Endothelial cell of umbilical vein (primary cell): ENCODE measurements around the gene KIF19. TPM values are rescaled to one million over a fixed set of nuclear protein-coding genes. Genes with fewer than 3 reads are reported as not detected.

Experiments used
- BruUV-seq: library from RNA; stranded (reverse); fragments of 400-500 nt; replicated peaks from 2 replicates; lab custom pipeline; 2021; lab: Mats Ljungman, UMichigan
- CTCF ChIA-PET: fragments of 300-600, 350-600 bp; sonication (Branson Sonifier 250); formaldehyde crosslinking; loops from one replicate; lab custom pipeline; 2021; ENCODE audit warnings: antibody characterized with exemption, inconsistent platforms; lab: Charles Lee
- POLR2A ChIA-PET: fragments of 300-600, 350-600 bp; sonication (Branson Sonifier 250); formaldehyde crosslinking; loops from one replicate; lab custom pipeline; 2021; ENCODE audit warnings: antibody characterized with exemption, inconsistent platforms; lab: Charles Lee
- DNase-seq: peaks from one replicate; pipeline ENCODE4 v3.0.0-alpha.2; 2011; ENCODE audit warnings: low read depth, low spot score
- FAIRE-seq: peaks from 2 replicates; lab custom pipeline; 2011; peaks lifted over from hg19 to GRCh38; lab: Jason Lieb, UNC
- H2AFZ ChIP-seq: 2 replicates; pipeline ENCODE4 v1.6.0; 2012; ENCODE audit warnings: low read depth, low read length, control low read depth, inconsistent platforms
- H3K27ac ChIP-seq: 2 replicates; pipeline ENCODE4 v1.5.1; 2011; ENCODE audit warnings: low read depth, mild to moderate bottlenecking, control low read depth, low read length, moderate library complexity; ENCODE audit not compliant: insufficient read depth
- H3K27me3 ChIP-seq, 2 experiments: 2 replicates each; pipeline versions ENCODE4 v1.6.0 to v1.6.1; 2011; ENCODE audit warnings: low read length in 2 of 2, mixed read lengths in 1 of 2; ENCODE audit not compliant: control insufficient read depth in 2 of 2, insufficient read depth in 2 of 2
- H3K36me3 ChIP-seq, 2 experiments: 2 replicates in 1 of 2; 3 replicates in 1 of 2; pipeline ENCODE4 v1.5.1; 2011; ENCODE audit warnings: low read length in 2 of 2, mild to moderate bottlenecking in 1 of 2, moderate library complexity in 1 of 2; ENCODE audit not compliant: control insufficient read depth in 2 of 2, insufficient read depth in 2 of 2; ENCODE audit errors: extremely low read depth in 1 of 2
- H3K4me1 ChIP-seq: 3 replicates; pipeline ENCODE4 v1.5.1; 2011; ENCODE audit warnings: mild to moderate bottlenecking, low read length; ENCODE audit not compliant: control insufficient read depth, insufficient read depth; ENCODE audit errors: extremely low read depth
- H3K4me2 ChIP-seq: 2 replicates; pipeline ENCODE4 v1.6.1; 2011; ENCODE audit warnings: low read length, control low read depth, mixed read lengths; ENCODE audit not compliant: insufficient read depth
- H3K4me3 ChIP-seq, 3 experiments: fragments of 200-600 bp in 1 of 3; sonication (generic), shearing (Covaris generic) in 1 of 3; replicated peaks in 1 of 3; 2 replicates each; pipeline ENCODE4 v1.5.1; 2011 to 2016; ENCODE audit warnings: control low read depth in 3 of 3, low read length in 3 of 3, mild to moderate bottlenecking in 2 of 3, inconsistent platforms in 1 of 3, low read depth in 1 of 3, moderate library complexity in 1 of 3; ENCODE audit not compliant: insufficient read depth in 1 of 3
- H3K79me2 ChIP-seq: 2 replicates; pipeline ENCODE4 v1.6.0; 2012; ENCODE audit warnings: low read length, inconsistent platforms; ENCODE audit not compliant: control insufficient read depth, insufficient read depth
- H3K9ac ChIP-seq: replicated peaks from 2 replicates; pipeline ENCODE3; 2011; ENCODE audit warnings: low read length, control low read depth; ENCODE audit not compliant: insufficient read depth; ENCODE audit errors: extremely low read depth
- H3K9me1 ChIP-seq: replicated peaks from 3 replicates; pipeline ENCODE4 v1.6.0; 2011; ENCODE audit warnings: mild to moderate bottlenecking, low read length; ENCODE audit not compliant: control insufficient read depth, insufficient read depth; ENCODE audit errors: extremely low read depth
- H3K9me3 ChIP-seq: replicated peaks from 2 replicates; pipeline ENCODE4 v1.5.1; 2012; ENCODE audit warnings: low read length, inconsistent platforms; ENCODE audit not compliant: control insufficient read depth, insufficient read depth
- H4K20me1 ChIP-seq: replicated peaks from 2 replicates; pipeline ENCODE3; 2011; ENCODE audit warnings: mild to moderate bottlenecking, low read length; ENCODE audit not compliant: control insufficient read depth, insufficient read depth; ENCODE audit errors: extremely low read depth
- CTCF ChIP-seq, 2 donors: IDR thresholded peaks; 1 replicate in 1 of 2; 2 replicates in 1 of 2; pipeline ENCODE4 v1.5.1; 2011; ENCODE audit warnings: low read length in 2 of 2, mild to moderate bottlenecking in 2 of 2, moderate library complexity in 2 of 2, control low read depth in 1 of 2, inconsistent platforms in 1 of 2, low read depth in 1 of 2; ENCODE audit not compliant: insufficient read depth in 1 of 2; ENCODE audit errors: extremely low read depth in 1 of 2
- EZH2 ChIP-seq: IDR thresholded peaks from 2 replicates; pipeline ENCODE4 v1.6.1; 2012; ENCODE audit warnings: borderline replicate concordance, low read depth, mild to moderate bottlenecking, moderate library complexity, low read length, inconsistent platforms; ENCODE audit not compliant: severe bottlenecking
- FOS ChIP-seq: IDR thresholded peaks from 2 replicates; pipeline ENCODE4 v1.6.1; 2011; ENCODE audit warnings: mild to moderate bottlenecking, low read length, moderate library complexity, borderline replicate concordance; ENCODE audit not compliant: insufficient read depth
- GATA2 ChIP-seq: IDR thresholded peaks from 2 replicates; pipeline ENCODE4 v1.7.0; 2011; ENCODE audit warnings: low read depth, mild to moderate bottlenecking, moderate library complexity, mixed read lengths, low read length; ENCODE audit not compliant: insufficient read length, insufficient read depth
- JUN ChIP-seq: IDR thresholded peaks from 2 replicates; pipeline ENCODE4 v1.6.1; 2011; ENCODE audit warnings: borderline replicate concordance, low read depth; ENCODE audit not compliant: insufficient read length, insufficient read depth
- MAX ChIP-seq: IDR thresholded peaks from 2 replicates; pipeline ENCODE4 v1.6.1; 2011; ENCODE audit not compliant: insufficient read depth, insufficient read length
- MYC ChIP-seq: IDR thresholded peaks from one replicate; pipeline ENCODE4 v1.6.1; 2011; ENCODE audit warnings: mild to moderate bottlenecking, low read depth, low read length
- POLR2A ChIP-seq: IDR thresholded peaks from 2 replicates; pipeline ENCODE4 v1.6.1; 2012; ENCODE audit warnings: low read depth, mild to moderate bottlenecking, control low read depth, low read length
- POLR2AphosphoS5 ChIP-seq: IDR thresholded peaks from 2 replicates; pipeline ENCODE4 v1.6.1; 2012; ENCODE audit warnings: low read depth, mild to moderate bottlenecking, control low read depth, low read length, moderate library complexity; ENCODE audit not compliant: insufficient read depth
- dilution Hi-C: fragments of 300-500 bp; cut with MboI; formaldehyde crosslinking; loops from one replicate; pipeline ENCODE4 v1.15.0; 2019; ENCODE audit warnings: low sequenced_read_pairs; ENCODE audit not compliant: extremely low pct_ligation_motif_present
- intact Hi-C: fragments of 100-400 bp; cut with micrococcal nuclease; formaldehyde crosslinking; loops from one replicate; pipeline ENCODE4 v1.10.0; 2022
- polyA plus RNA-seq, 4 experiments: library from polyadenylated mRNA; depleted of rRNA in 3 of 4; stranded (reverse) in 3 of 4; unstranded in 1 of 4; fragments of >200 nt; gene quantifications; 2 replicates each; pipeline versions ENCODE4 v1.2.1 to v1.2.3, GENCODE V29; 2011 to 2012; ENCODE audit warnings: missing spikeins in 1 of 4
- total RNA-seq: library from RNA; stranded (reverse); gene quantifications from 2 replicates; pipeline ENCODE4 v1.2.3, GENCODE V29; 2021

KIF19 gene
- total and polyA plus RNA-seq, 2 donors (not counting 3 experiments of a cell fraction or from before 2014, with no cell fraction given), result 0.10 to 0.84 TPM

GRCh38 chr17:74295625-74296547 is 30.1 kb upstream of the KIF19 start:
- H3K36me3 ChIP-seq, result no peaks in the 10 kb centered on the region
- no peak overlapping the region for H3K9ac ChIP-seq
- intact Hi-C loops, result loop anchor here (5.0 kb wide), 1 partner anchor 84 kb away; the partner anchor contains the start of gene TTYH2
- CTCF ChIA-PET, result interaction anchor here (0.7 to 2.4 kb wide), 9 partner anchors 13 to 1739 kb away, joined by 3 to 12 read pairs (median 4); partner anchors contain the start of gene TTYH2
- no peak for TF ChIP-seq MYC
- TF ChIP-seq POLR2A, result no peak
- TF ChIP-seq FOS, result no peak
- no peak for TF ChIP-seq CTCF (IDR thresholded peaks at IDR 0.05; ENCODE audit: extremely low read depth in 1 of 2, insufficient read depth in 1 of 2, low read depth in 1 of 2, low read length in 2 of 2)
- no peak for TF ChIP-seq MAX
- TF ChIP-seq POLR2AphosphoS5, result no peak
- TF ChIP-seq EZH2, result no peak
- no peak for TF ChIP-seq JUN
- TF ChIP-seq GATA2, result no peak
- H3K9me1 ChIP-seq, result no peaks in the 10 kb centered on the region
- H2AFZ ChIP-seq, result no peak overlapping the region
- dilution Hi-C loops, result no loop called here
- no TSS peak for BruUV-seq
- FAIRE-seq (no peak), DNase-seq (no peak)
- no peaks in the 10 kb centered on the region for H4K20me1 ChIP-seq
- H3K79me2 ChIP-seq, result no peaks in the 10 kb centered on the region
- no peaks in the 10 kb centered on the region for H3K4me1 ChIP-seq
- H3K9me3 ChIP-seq, result no peaks in the 10 kb centered on the region
- H3K4me3 ChIP-seq, result no peak overlapping the region
- POLR2A ChIA-PET, result no interaction called here
- peaks cover 0 to 2% of the 10 kb centered on the region in 2 experiments for H3K27me3 ChIP-seq
- no peak overlapping the region for H3K27ac ChIP-seq
- no peak overlapping the region for H3K4me2 ChIP-seq
